GM12872 (cell line): ENCODE results near the gene ZNF107.

Experiments
- CTCF ChIP-seq: IDR thresholded peaks from 3 replicates; pipeline ENCODE4 v1.5.1; 2011; ENCODE audit warnings: low read depth, mild to moderate bottlenecking, low read length, moderate library complexity; ENCODE audit not compliant: insufficient read depth

The ZNF107 gene

DNA sequence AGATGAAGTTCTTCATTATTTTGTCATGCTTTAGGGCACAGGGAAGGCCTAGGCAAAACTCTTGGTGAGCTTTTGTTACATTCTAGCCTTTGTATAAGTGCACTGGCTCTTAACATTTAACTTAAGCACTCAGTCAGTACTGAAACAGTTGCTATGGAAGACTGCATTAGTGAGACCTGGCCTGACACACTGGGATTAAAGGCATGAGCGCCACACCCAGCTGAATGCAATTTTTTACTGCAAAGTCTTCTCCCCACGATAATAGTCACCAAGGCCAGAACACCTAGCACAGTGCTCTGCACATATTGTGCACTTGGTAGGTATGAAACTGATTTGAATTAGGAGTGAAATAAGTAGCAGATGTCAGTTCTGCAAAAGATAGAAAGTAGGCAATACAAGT, 87.1 kb downstream of the ZNF107 start:
- no peak for TF ChIP-seq CTCF

DNA sequence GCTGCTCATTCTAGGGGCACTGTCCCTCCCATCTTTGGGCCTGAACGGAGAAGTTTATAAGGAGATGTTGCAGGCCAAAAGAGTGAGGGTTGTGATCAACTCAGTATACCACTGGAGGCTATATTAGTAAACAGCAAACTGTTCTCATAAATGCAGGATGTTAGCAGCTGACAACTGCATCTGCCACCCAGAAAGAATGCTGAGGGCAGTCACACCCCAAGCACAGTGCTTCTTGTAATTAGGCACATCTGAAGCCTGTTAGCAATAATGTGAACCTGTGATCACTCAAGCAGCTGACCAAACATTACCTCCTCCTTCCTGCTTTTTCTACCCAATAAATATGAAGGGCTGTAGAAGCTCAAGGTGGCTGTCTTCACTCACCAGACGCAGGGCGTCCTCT, 89.9 kb downstream of the ZNF107 start:
- TF ChIP-seq CTCF, result no peak

- no peak for TF ChIP-seq CTCF
Observed at GRCh38 chr7:64758151-64758550, 92.2 kb downstream of the ZNF107 start.
